Small intestine (tissue), 7 donors: ENCODE data around the gene PRPS1. TPM values are rescaled to one million over a fixed set of nuclear protein-coding genes. Genes with fewer than 3 reads are reported as not detected.
"Not testable (repeated sequence)": the region's sequence is repeated elsewhere in the genome, so short reads cannot be mapped to it uniquely, and the experiment has no call there.

Experiments
- DNase-seq, 2 donors: peaks; one replicate each; pipeline versions ENCODE4 v3.0.0 to v3.0.0-alpha.2; 2013
- FAIRE-seq: peaks from 2 replicates; lab custom pipeline; 2012; peaks lifted over from hg19 to GRCh38; lab: Jason Lieb, UNC
- H3K27ac ChIP-seq, 3 donors: one replicate each; pipeline ENCODE4 v1.5.1; 2013; ENCODE audit warnings: low read length in 2 of 3, mild to moderate bottlenecking in 2 of 3, control low read depth in 1 of 3, inconsistent platforms in 1 of 3, low read depth in 1 of 3, moderate library complexity in 1 of 3
- H3K27me3 ChIP-seq, 3 donors: one replicate each; pipeline ENCODE4 v1.6.1; 2013; ENCODE audit warnings: low read length in 3 of 3, inconsistent platforms in 1 of 3; ENCODE audit not compliant: control insufficient read depth in 3 of 3, insufficient read depth in 3 of 3
- H3K36me3 ChIP-seq, 3 donors: one replicate each; pipeline ENCODE4 v1.6.1; 2013; ENCODE audit warnings: low read length in 3 of 3, inconsistent platforms in 1 of 3, low read depth in 1 of 3, mild to moderate bottlenecking in 1 of 3, moderate library complexity in 1 of 3; ENCODE audit not compliant: control insufficient read depth in 3 of 3, insufficient read depth in 2 of 3
- H3K4me1 ChIP-seq, 3 donors: one replicate each; pipeline ENCODE4 v1.6.1; 2013; ENCODE audit warnings: low read length in 2 of 3, inconsistent platforms in 1 of 3, low read depth in 1 of 3, mild to moderate bottlenecking in 1 of 3, moderate library complexity in 1 of 3; ENCODE audit not compliant: control insufficient read depth in 3 of 3, insufficient read depth in 2 of 3
- H3K4me3 ChIP-seq, 3 donors: one replicate each; pipeline ENCODE4 v1.5.1; 2013; ENCODE audit warnings: low read length in 3 of 3, control low read depth in 1 of 3, inconsistent platforms in 1 of 3, low read depth in 1 of 3, mild to moderate bottlenecking in 1 of 3, moderate library complexity in 1 of 3
- H3K9me3 ChIP-seq, 2 donors: one replicate each; pipeline ENCODE4 v1.6.1; 2013; ENCODE audit warnings: low read depth in 1 of 2, low read length in 1 of 2; ENCODE audit not compliant: control insufficient read depth in 2 of 2, insufficient read depth in 1 of 2
- WGBS, 3 donors: extraction: QIAGEN DNeasy Blood & Tissue Kit; methylation state at CpG; one replicate each; pipeline ENCODE4 v1.1.7; 2013; 5-methylcytosine and 5-hydroxymethylcytosine counted together
- polyA plus RNA-seq, 4 donors: library from polyadenylated mRNA; stranded (reverse) in 3 of 4; unstranded in 1 of 4; fragments of 200-250 nt in 3 of 4; fragments of 120-200 nt in 1 of 4; gene quantifications; one replicate each; pipeline versions ENCODE4 v1.2.1 to v1.2.3, GENCODE V29; 2013
- donor health status: healthy with polysubstance abuse.
- donor health status: control.
- donor health status: control.
- donor health status: Bipolar disorder and iron deficiency.
- donor health status: healthy.

The PRPS1 gene
- polyA plus RNA-seq, 4 donors, result 2.9 to 22.0 (median 15.7) TPM

DNA sequence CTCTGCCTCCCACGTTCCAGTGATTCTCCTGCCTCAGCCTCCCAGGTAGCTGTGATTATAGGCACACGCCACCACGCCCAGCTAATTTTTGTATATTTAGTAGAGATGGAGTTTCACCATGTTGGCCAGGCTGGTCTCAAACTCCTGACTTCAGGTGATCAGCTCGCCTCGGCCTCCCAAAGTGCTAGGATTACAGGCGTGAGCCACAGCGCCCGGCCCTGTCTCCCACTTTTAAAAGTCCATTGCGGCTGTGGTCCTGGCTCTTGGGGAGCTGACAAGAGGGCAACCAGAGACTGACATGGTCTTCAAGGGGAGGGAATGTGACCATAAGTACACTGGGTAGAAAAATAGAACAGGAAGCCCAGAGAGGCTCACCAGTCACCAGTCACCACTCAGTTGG is 42.9 kb downstream of the PRPS1 start:
- 85 to 92% (median 92%) methylated on average over 8 to 9 of the region's 9 CpGs for WGBS, 3 donors
- H3K27ac ChIP-seq, FAIRE-seq: not testable (repeated sequence)

DNA sequence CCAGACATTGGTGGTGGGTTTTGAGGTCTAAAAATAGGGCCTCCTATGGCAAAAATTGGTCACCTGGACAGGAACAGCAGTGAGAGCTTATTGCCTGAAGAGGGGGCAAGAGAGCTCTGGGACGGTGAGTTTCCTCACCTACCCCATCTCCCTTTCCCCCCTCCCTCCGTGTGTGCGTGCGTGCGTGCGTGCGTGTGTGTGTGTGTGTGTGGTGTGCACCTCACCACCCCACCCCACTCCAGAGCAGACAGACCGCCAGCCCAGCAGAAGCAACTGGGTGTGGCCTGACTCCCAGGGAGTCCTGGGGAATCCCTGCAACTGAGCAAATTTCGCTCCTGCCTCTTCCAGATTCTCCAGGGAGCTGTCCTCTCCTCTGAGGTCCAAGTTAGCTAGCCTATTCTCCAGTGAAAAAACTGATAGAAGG is 44.7 kb downstream of the PRPS1 start:
- 19 to 26% (median 21%) methylated on average over 3 to 9 of the region's 9 CpGs for WGBS, 3 donors
- Histone ChIP-seq H3K27me3 (no peaks in the 10 kb centered on the region), H3K27ac (peak overlapping the region; percentile 50 to 100 (median 54)), H3K36me3 (no peaks in the 10 kb centered on the region), H3K4me1 (peaks cover 0 to 36% (median 3%) of the 10 kb centered on the region in 3 donors), H3K9me3 (no peaks in the 10 kb centered on the region), H3K4me3 (no peak overlapping the region)
- peak; percentile 81 to 82 for DNase-seq
- no peak for FAIRE-seq

More for the DNA sequence above, 42.9 kb downstream of the PRPS1 start:
- not testable (repeated sequence) for H3K4me3 ChIP-seq, H3K9me3 ChIP-seq, H3K36me3 ChIP-seq, DNase-seq, H3K27me3 ChIP-seq
- peaks cover 0 to 27% (median 3%) of the 10 kb centered on the region in 3 donors for H3K4me1 ChIP-seq

DNA sequence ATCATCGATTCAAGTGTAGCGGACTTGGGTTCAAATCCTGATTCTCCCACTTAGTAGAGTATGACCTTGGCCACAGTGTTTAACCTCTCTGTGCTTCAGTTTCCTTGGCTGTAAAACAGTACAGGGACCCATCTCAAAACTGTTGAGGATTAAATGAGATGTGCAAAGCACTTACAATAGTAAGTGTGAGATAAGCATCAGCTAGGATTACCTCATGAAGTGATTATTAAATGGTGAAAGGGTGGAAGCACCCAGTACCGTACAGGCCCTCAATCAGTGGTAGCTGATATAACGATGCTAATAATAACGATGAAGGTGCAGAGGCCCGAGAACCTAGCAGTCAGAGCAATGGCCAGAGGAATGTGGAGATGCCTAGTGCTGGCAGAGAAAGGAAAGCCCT is 45.1 kb downstream of the PRPS1 start:
- Histone ChIP-seq H3K4me1 (peaks cover 0 to 38% (median 3%) of the 10 kb centered on the region in 3 donors), H3K36me3 (no peaks in the 10 kb centered on the region), H3K4me3 (no peak overlapping the region), H3K9me3 (no peaks in the 10 kb centered on the region), H3K27me3 (no peaks in the 10 kb centered on the region), H3K27ac (peak overlapping the region; percentile 50 to 100 (median 54))
- no peak for DNase-seq
- 54 to 59% (median 56%) methylated on average over 6 of the region's 6 CpGs for WGBS, 3 donors
- FAIRE-seq, result no peak

DNA sequence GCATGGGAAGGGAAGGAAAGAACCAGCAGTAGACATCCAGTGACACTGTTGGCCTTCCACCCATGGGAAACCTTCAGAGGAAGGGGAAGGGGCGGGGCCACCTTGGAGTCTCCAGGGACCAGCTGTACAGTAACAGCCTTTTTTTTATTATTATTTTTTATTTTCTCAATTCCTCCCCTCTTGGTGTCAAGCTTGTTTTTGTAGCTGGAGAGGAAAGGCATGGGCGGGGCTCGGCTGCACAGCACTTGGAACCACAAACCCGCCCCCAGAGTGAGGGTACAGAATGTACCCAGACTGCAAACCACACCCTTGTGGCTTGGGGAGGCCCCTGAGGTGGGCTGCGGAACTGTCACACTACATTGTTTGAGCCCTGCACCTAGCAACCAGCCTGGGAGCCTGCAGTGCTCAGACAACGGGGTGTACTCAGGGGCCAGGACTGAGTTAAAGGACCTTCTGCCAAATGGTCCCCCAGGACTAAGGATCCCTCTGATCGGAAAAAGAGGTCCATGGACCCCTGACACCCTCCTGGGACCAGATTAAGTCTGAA is 45.7 kb downstream of the PRPS1 start:
- H3K4me1 ChIP-seq, result peaks cover 0 to 41% (median 3%) of the 10 kb centered on the region in 3 donors
- no peak overlapping the region for H3K4me3 ChIP-seq
- no peak for FAIRE-seq
- H3K27ac ChIP-seq, result peak overlapping the region; percentile 54 to 100 (median 55)
- no peaks in the 10 kb centered on the region for H3K27me3 ChIP-seq
- no peaks in the 10 kb centered on the region for H3K9me3 ChIP-seq
- H3K36me3 ChIP-seq, result no peaks in the 10 kb centered on the region
- peak; percentile 63 to 74 for DNase-seq
- 18 to 28% (median 25%) methylated on average over 7 of the region's 7 CpGs for WGBS, 3 donors

DNA sequence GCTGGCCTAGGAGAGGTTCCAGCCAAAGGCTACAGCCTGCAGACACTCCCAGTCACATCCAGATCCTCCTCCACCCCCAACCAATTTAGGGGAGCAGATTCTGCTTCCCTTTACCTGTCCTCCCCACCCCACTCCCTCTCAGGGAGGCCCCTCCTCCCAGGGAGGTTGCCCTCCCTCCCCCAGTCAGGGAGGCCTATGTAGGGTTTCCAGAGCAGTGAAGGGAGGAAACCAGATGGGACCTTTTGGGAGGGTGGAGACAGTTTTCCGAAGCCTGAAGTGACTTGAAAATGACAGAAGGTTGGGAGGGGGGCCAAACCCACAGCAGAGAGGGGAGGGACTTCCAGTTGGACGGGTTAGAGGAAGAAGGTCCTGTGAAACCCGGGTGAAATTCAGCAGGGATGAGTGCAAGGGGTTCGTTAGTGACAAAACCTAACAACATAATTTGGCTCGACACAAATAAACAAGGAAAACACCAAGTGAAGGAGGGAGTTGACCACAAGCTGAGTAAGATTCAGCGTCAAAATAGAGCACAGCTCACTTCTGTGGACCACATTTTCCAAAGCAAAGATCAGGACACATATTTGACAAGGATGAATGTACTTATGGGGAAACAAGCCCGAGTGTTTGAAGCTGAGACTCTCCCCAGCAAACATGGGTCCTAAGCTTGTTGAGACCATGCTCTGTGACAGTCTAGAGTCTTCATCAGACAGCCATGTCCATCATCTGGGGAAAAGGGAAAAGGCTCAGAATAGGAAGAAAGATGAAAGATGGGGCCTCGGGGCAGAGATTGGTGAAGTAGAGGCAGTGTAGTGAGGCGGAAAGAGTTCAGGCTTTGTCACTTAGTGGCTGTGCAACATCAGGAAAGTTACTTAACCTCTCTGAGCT is 46.4 kb downstream of the PRPS1 start:
- H3K9me3 ChIP-seq, result no peaks in the 10 kb centered on the region
- peaks cover 0 to 41% (median 7%) of the 10 kb centered on the region in 3 donors for H3K4me1 ChIP-seq
- 29 to 41% (median 40%) methylated on average over 9 of the region's 9 CpGs for WGBS, 3 donors
- H3K27me3 ChIP-seq, result no peaks in the 10 kb centered on the region
- H3K27ac ChIP-seq, result peak overlapping the region; percentile 54 to 100 (median 55)
- no peaks in the 10 kb centered on the region for H3K36me3 ChIP-seq
- H3K4me3 ChIP-seq, result no peak overlapping the region
- peak; percentile 19 to 28 for DNase-seq
- no peak for FAIRE-seq

DNA sequence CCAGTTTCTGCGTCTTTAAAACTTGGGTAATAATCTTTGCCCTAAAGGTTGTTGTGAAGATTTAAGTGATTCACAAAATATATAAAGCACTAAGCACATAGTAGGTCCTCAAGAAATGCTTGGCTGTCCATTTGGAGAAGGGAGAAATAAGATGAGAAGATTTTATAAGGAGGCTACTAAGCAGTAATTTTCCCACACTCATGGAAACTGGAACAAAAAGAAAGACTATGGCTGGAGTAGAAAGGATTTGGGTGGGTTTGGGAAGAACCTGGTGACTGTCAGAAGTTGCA is 47.0 kb downstream of the PRPS1 start:
- Histone ChIP-seq H3K9me3 (no peaks in the 10 kb centered on the region), H3K4me1 (peaks cover 0 to 41% (median 7%) of the 10 kb centered on the region in 3 donors), H3K36me3 (no peaks in the 10 kb centered on the region), H3K27me3 (no peaks in the 10 kb centered on the region), H3K27ac (peak overlapping the region; percentile 39 to 100 (median 94)), H3K4me3 (no peak overlapping the region)
- DNase-seq, result no peak
- WGBS, 3 donors, result 72 to 81% (median 80%) methylated on average over 1 of the region's 1 CpG
- no peak for FAIRE-seq

DNA sequence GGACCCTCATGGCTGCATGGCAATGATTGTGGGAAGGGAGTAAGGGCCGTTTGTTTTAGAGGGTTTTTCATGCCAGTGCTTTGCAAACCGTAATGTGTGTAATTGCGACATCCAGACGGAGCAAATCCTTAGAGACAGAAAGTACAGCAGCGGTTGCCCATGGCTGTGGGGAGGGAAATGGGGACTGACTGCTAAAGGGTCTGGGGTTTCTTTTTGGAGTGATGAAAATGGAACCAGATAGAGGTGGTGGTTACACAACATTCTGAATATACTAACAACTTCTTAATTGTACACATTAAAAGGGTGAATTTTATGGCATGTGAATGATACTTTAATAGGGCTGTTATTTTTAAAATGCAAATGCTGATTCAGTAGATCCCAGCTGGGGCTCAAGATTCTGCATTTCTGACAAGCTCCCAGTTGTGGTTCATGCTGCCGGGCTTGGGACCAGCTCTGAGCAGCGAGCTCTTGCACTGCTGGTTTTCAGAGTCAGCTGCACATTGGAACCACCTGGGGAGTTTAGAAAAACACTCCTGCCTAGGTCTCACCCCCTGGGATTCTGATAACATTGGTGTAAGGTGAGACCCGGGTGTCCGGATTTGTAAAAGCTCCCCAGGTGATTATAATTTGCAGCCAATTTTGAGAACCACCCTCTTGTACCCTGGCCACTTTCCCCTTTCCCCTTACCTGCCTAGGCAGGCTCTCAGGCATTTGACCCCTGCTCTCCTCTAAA is 47.7 kb downstream of the PRPS1 start:
- no peaks in the 10 kb centered on the region for H3K9me3 ChIP-seq
- H3K36me3 ChIP-seq, result no peaks in the 10 kb centered on the region
- no peaks in the 10 kb centered on the region for H3K27me3 ChIP-seq
- peak overlapping the region; percentile 41 to 61 (median 52) for H3K4me3 ChIP-seq
- peak; percentile 38 to 42 for DNase-seq
- FAIRE-seq, result no peak
- 7 to 28% (median 13%) methylated on average over 9 of the region's 9 CpGs for WGBS, 3 donors
- peak overlapping the region; percentile 82 to 100 (median 94) for H3K27ac ChIP-seq
- H3K4me1 ChIP-seq, result peaks cover 0 to 41% (median 7%) of the 10 kb centered on the region in 3 donors
